Left kidney (tissue), 2 donors: ENCODE results near the gene AZIN2. TPM values are rescaled to one million over a fixed set of nuclear protein-coding genes. Genes with fewer than 3 reads are reported as not detected.
A peak's percentile ranks its signal among the peaks of the same experiment; 100 is the strongest.

Source experiments
- DNase-seq: peaks from one replicate; pipeline ENCODE4 v3.0.0-alpha.2; 2013
- polyA plus RNA-seq: library from polyadenylated mRNA; unstranded; fragments of 120-200 nt; gene quantifications from one replicate; pipeline ENCODE4 v1.2.1, GENCODE V29; 2013; ENCODE audit not compliant: insufficient read length

Gene AZIN2
- polyA plus RNA-seq, 1 donor: 5.9 TPM

DNA sequence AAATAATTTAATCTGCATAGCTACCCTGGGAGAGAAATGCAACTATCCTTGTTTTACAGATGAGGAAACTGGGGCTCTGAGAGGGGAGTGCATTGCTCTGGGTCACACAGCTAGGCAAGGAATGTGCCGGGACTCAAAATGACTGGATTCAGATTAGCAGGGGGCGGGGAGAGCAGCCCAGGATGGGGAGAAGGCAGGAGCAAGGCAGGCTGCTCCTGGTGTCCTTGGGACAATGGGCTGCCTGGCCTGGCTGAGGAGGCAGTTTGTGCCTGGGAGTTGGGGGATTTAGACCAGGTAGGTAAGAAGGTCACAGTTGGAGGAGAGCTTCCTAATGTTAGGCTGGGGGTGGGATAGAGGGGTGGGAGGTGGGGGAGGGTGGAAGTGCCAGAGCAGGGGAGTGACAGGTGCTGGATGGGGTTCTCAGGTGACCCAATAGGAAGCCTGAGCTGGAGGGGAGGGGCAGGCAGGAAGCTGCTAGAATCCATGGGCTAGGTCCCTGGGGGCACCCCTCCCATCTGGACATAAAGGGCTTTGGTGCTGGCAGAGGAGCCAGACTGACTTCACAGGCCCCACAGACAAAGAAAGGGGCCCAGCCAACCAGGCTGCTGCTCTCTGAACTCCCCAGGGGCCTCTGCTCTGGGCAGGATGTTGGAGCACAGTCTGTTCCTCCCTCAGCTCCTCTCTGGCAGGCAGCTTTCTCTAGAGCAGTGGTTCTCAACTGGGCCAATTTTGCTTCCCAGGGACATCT lies 71.9 kb downstream of the AZIN2 start:
- DNase-seq: no peak

- DNase-seq: no peak
These were observed 72.7 kb downstream of the AZIN2 start for GRCh38 chr1:33153650-33154049.

- DNase-seq: no peak
These were observed 75.1 kb downstream of the AZIN2 start for GRCh38 chr1:33155877-33156538.

- no peak for DNase-seq
These were observed 76.2 kb downstream of the AZIN2 start for GRCh38 chr1:33157131-33157530.

DNA sequence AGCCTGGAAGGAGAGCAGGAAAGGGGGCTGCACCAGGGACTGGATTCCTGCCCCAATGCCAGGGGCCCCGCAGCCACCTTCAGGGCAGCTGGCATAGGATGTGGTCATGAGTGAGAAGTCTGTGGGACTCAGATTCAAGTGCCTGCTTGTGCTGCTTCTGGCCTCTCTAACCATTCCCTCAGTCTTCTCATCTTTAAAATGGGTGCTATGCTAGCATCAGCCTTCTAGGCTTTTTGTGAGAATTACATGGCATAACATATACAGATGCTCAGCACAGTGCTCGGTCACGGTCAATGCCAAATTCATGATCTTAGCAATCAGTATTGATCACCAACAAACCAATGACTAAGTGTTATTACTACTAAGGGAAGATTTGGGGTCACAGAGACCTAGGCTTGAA lies 77.4 kb downstream of the AZIN2 start:
- DNase-seq: no peak

- DNase-seq: no peak
These were observed 78.6 kb downstream of the AZIN2 start for GRCh38 chr1:33159577-33159976.

- peak; percentile 73 for DNase-seq
These were observed 80.2 kb downstream of the AZIN2 start for GRCh38 chr1:33161061-33161681.

- no peak for DNase-seq
These were observed 81.2 kb downstream of the AZIN2 start for GRCh38 chr1:33162141-33162540.

GRCh38 chr1:33163621-33164519 lies 82.9 kb downstream of the AZIN2 start:
- DNase-seq: peak; percentile 82

DNA sequence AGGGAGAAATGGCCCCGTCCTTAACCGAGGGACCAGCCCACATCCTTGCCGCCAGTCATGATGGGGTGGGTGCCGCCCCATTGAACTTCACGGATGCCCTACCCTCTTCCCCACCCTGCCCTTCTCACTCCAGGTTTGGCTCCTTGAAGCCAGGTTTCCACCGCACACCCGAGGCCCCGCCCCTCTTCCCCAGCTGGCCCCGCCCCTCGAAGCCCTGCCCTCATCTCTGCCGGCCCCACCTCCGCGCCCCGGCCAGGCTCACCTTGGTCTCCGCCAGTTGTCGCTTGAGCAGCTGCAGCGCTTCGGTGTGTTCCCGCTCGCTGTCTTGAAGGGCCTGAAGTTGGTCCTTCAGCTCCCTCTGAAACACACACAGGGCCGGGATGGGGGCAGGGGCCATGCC lies 84.3 kb downstream of the AZIN2 start:
- DNase-seq: no peak

- DNase-seq: no peak
These were observed 84.9 kb downstream of the AZIN2 start for GRCh38 chr1:33165809-33166208.

GRCh38 chr1:33167650-33168447 lies 86.9 kb downstream of the AZIN2 start:
- no peak for DNase-seq

- no peak for DNase-seq
These were observed 87.8 kb downstream of the AZIN2 start for GRCh38 chr1:33168556-33169289.

DNA sequence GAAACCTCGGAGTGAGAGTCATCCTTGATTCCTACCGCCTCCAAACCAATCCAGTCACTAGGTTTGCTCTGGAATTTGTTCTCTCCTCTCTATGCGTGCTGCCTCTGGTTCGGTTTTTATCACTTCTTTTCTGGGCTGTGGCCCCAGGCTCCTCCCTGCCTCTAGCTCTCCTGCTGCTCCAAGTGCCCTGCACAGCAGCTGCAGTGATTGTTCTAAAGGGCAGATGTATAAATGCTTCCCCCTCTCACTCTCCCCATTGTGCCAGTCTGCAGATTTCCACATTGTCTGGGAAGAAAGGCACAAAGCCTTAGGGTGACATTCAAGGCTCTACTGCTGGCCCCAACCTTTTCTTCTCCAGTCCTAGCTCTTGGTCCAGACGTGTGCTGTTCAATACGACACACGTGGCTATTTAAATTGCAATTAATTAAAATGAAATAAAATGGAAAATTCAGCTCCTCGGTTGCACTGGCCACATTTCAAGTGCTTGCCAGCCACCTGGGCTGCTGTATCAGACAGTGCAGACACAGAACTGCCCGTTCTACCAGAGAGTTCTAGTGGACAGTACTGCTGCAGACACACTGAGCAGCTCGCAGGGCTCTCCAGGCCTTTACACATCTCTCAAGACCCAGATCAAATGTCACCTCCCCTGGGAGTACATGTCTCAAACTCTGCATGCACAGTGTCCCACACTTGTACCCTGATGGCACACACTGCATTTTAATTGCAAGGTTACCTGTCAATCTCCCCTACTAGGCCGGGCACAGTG lies 88.5 kb downstream of the AZIN2 start:
- DNase-seq: no peak

Other genes with a start within 250 kb of the AZIN2 start
- gene FNDC5, start 210.2 kb upstream of the AZIN2 start, polyA plus RNA-seq: 44.6 TPM
- gene HPCA, start 194.7 kb upstream of the AZIN2 start, polyA plus RNA-seq: 0.57 TPM
- gene TMEM54, start 179.8 kb upstream of the AZIN2 start, polyA plus RNA-seq: 5.6 TPM
- gene RNF19B, start 116.3 kb upstream of the AZIN2 start, polyA plus RNA-seq: 16.1 TPM
- gene AK2, start 44.3 kb upstream of the AZIN2 start, polyA plus RNA-seq: 236 TPM
- 7.5 TPM for gene TRIM62, start 100.9 kb downstream of the AZIN2 start, polyA plus RNA-seq
- gene ZNF362, start 175.3 kb downstream of the AZIN2 start, polyA plus RNA-seq: 57.1 TPM
- gene A3GALT2, start 239.9 kb downstream of the AZIN2 start, polyA plus RNA-seq: not detected